ENCODE measurements around the gene FYN.
"Not testable (repeated sequence)": the region's sequence is repeated elsewhere in the genome, so short reads cannot be mapped to it uniquely, and the experiment has no call there.

The FYN gene

DNA sequence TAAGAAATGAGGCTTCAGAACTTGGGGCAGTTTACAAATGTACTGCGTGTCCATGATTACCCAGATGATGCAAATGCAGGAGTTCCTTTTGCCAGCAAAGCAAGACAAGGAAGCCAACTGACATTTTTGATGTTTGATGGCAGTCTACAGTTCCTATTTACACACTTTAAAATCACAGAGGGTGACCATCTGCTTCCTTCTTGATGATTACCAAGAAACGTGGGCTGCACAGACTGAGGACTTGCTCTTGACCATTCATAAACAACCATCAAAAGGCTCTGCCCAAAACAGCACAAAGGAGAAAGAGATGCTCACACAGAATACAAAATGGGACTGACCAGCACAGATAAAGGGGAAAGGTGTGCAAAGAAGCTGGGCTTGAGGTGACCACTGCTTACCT lies 187.7 kb downstream of the FYN start:
- ChIA-PET POLR2A (no interaction called here), CTCF (no interaction called here)
- no peak for DNase-seq (ENCODE audit: extremely low spot score)
- TF ChIP-seq ELF4 (IDR thresholded peaks at IDR 0.05) (no peak), FOXA1 (IDR thresholded peaks at IDR 0.05) (no peak), CTBP1 (IDR thresholded peaks at IDR 0.05; ENCODE audit: borderline replicate concordance) (no peak), L3MBTL2 (conservative IDR thresholded peaks at IDR 0.05) (no peak), HDGF (IDR thresholded peaks at IDR 0.05; ENCODE audit: borderline replicate concordance) (no peak), BHLHE40 (IDR thresholded peaks at IDR 0.05; ENCODE audit: borderline replicate concordance) (no peak), ARNT (IDR thresholded peaks at IDR 0.05) (no peak), SUZ12 (IDR thresholded peaks at IDR 0.05) (no peak), TARDBP (IDR thresholded peaks at IDR 0.05) (no peak), SP1 (IDR thresholded peaks at IDR 0.05) (no peak), FOXM1 (IDR thresholded peaks at IDR 0.05; ENCODE audit: borderline replicate concordance) (no peak), NFRKB (IDR thresholded peaks at IDR 0.05) (no peak)
- TF ChIP-seq, protein P1, sequence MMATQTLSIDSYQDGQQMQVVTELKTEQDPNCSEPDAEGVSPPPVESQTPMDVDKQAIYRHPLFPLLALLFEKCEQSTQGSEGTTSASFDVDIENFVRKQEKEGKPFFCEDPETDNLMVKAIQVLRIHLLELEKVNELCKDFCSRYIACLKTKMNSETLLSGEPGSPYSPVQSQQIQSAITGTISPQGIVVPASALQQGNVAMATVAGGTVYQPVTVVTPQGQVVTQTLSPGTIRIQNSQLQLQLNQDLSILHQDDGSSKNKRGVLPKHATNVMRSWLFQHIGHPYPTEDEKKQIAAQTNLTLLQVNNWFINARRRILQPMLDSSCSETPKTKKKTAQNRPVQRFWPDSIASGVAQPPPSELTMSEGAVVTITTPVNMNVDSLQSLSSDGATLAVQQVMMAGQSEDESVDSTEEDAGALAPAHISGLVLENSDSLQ (IDR thresholded peaks at IDR 0.05), result no peak

DNA sequence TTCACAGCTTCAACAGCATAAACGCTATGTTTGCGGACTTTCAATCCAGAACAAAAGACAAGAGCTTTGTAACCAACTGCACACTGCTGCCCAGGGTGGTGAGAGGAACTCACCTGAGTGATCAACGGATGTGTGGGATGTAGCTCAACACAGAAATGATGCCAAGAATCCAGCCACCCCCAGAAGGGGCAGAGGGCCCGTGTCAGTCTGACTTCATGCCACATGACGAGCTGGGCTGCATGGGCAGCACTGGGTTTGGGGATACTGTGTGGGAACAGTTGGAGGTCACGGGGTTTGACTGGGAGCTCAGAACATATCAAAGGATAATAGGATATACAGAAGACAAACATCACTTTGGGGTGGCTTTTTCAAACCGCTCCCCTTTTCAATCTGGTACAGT lies 188.2 kb downstream of the FYN start:
- no peak for TF ChIP-seq NFRKB (IDR thresholded peaks at IDR 0.05)
- no peak for TF ChIP-seq SP1 (IDR thresholded peaks at IDR 0.05)
- no peak for TF ChIP-seq BHLHE40 (IDR thresholded peaks at IDR 0.05; ENCODE audit: borderline replicate concordance)
- TF ChIP-seq TARDBP (IDR thresholded peaks at IDR 0.05), result no peak
- TF ChIP-seq ELF4 (IDR thresholded peaks at IDR 0.05), result no peak
- TF ChIP-seq CTBP1 (IDR thresholded peaks at IDR 0.05; ENCODE audit: borderline replicate concordance), result no peak
- no peak for TF ChIP-seq FOXM1 (IDR thresholded peaks at IDR 0.05; ENCODE audit: borderline replicate concordance)
- TF ChIP-seq LEF1 (IDR thresholded peaks at IDR 0.05; ENCODE audit: borderline replicate concordance), result no peak
- no peak for TF ChIP-seq FOXK2 (IDR thresholded peaks at IDR 0.05)
- TF ChIP-seq ZNF384 (IDR thresholded peaks at IDR 0.05), result no peak
- TF ChIP-seq, protein P1 (IDR thresholded peaks at IDR 0.05), result no peak
- TF ChIP-seq ARNT (IDR thresholded peaks at IDR 0.05), result no peak
- no peak for TF ChIP-seq SUZ12 (IDR thresholded peaks at IDR 0.05)
- TF ChIP-seq HDGF (IDR thresholded peaks at IDR 0.05; ENCODE audit: borderline replicate concordance), result no peak
- TF ChIP-seq L3MBTL2 (conservative IDR thresholded peaks at IDR 0.05), result no peak
- TF ChIP-seq FOXA1 (IDR thresholded peaks at IDR 0.05), result no peak
- ChIA-PET CTCF (no interaction called here), POLR2A (no interaction called here)
- no peak for DNase-seq (ENCODE audit: extremely low spot score)

DNA sequence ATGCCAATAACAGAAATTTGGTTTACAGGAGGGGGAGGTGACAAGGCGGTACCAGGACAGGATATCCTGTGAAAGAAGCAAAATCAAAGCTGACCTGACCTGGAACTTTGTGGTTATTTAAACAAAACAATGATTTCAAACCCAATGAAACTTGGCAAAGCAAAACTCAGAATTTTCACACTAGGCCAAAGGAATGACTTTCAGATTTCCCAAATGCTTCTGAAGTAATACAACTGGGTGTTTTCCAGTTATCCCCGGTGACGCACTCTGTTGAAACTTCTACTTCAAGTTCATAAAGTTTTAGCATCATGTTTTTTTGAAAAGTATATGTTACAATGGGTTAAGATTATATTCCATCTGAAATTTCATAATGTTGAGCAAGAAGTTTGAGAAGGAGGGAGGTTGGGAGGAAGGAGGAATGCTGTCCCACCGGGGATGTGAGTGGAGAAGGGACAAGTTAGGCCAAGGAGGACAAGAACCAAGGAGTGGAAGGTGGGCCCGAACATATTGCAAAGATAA lies 189.4 kb downstream of the FYN start:
- DNase-seq (ENCODE audit: extremely low spot score), result no peak
- TF ChIP-seq TARDBP (IDR thresholded peaks at IDR 0.05) (no peak), LEF1 (IDR thresholded peaks at IDR 0.05; ENCODE audit: borderline replicate concordance) (no peak), FOXA1 (IDR thresholded peaks at IDR 0.05) (no peak), L3MBTL2 (conservative IDR thresholded peaks at IDR 0.05) (no peak), FOXK2 (IDR thresholded peaks at IDR 0.05) (no peak), NFRKB (IDR thresholded peaks at IDR 0.05) (no peak), ZNF384 (IDR thresholded peaks at IDR 0.05) (no peak), ARNT (IDR thresholded peaks at IDR 0.05) (no peak), SUZ12 (IDR thresholded peaks at IDR 0.05) (no peak), CTBP1 (IDR thresholded peaks at IDR 0.05; ENCODE audit: borderline replicate concordance) (no peak), SP1 (IDR thresholded peaks at IDR 0.05) (no peak), HDGF (IDR thresholded peaks at IDR 0.05; ENCODE audit: borderline replicate concordance) (no peak), FOXM1 (IDR thresholded peaks at IDR 0.05; ENCODE audit: borderline replicate concordance) (no peak), BHLHE40 (IDR thresholded peaks at IDR 0.05; ENCODE audit: borderline replicate concordance) (no peak), ELF4 (IDR thresholded peaks at IDR 0.05) (no peak)
- TF ChIP-seq, protein P1 (IDR thresholded peaks at IDR 0.05), result no peak
- CTCF ChIA-PET, result no interaction called here
- POLR2A ChIA-PET, result no interaction called here

DNA sequence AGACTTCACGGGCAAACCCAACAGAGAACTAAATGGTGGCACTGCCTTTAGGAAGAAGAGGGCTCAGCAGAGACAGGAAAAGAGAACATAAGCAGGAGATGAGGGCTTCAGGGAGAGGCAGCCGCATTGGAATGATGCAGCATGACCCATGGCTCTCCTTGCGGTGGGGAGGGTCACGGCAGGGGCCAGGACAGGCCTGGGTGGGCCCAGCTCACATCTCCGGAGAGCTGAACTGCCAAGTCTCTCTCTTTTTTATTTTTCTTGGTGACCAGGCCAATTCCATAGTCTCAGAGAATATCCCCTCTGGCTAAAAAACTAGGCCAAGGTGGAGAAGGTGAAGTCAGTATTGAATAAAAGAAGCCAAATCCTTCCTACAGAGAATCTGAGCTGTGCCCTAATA lies 190.1 kb downstream of the FYN start:
- ChIA-PET POLR2A (no interaction called here), CTCF (no interaction called here)
- DNase-seq (ENCODE audit: extremely low spot score), result no peak
- no peak for TF ChIP-seq SUZ12 (IDR thresholded peaks at IDR 0.05)
- no peak for TF ChIP-seq ELF4 (IDR thresholded peaks at IDR 0.05)
- TF ChIP-seq ARNT (IDR thresholded peaks at IDR 0.05), result no peak
- TF ChIP-seq NFRKB (IDR thresholded peaks at IDR 0.05), result no peak
- no peak for TF ChIP-seq LEF1 (IDR thresholded peaks at IDR 0.05; ENCODE audit: borderline replicate concordance)
- TF ChIP-seq, protein P1 (IDR thresholded peaks at IDR 0.05), result no peak
- TF ChIP-seq SP1 (IDR thresholded peaks at IDR 0.05), result no peak
- no peak for TF ChIP-seq FOXM1 (IDR thresholded peaks at IDR 0.05; ENCODE audit: borderline replicate concordance)
- TF ChIP-seq FOXA1 (IDR thresholded peaks at IDR 0.05), result no peak
- TF ChIP-seq FOXK2 (IDR thresholded peaks at IDR 0.05), result no peak
- TF ChIP-seq L3MBTL2 (conservative IDR thresholded peaks at IDR 0.05), result no peak
- TF ChIP-seq TARDBP (IDR thresholded peaks at IDR 0.05), result no peak
- TF ChIP-seq HDGF (IDR thresholded peaks at IDR 0.05; ENCODE audit: borderline replicate concordance), result no peak
- TF ChIP-seq BHLHE40 (IDR thresholded peaks at IDR 0.05; ENCODE audit: borderline replicate concordance), result no peak
- TF ChIP-seq CTBP1 (IDR thresholded peaks at IDR 0.05; ENCODE audit: borderline replicate concordance), result no peak
- no peak for TF ChIP-seq ZNF384 (IDR thresholded peaks at IDR 0.05)

DNA sequence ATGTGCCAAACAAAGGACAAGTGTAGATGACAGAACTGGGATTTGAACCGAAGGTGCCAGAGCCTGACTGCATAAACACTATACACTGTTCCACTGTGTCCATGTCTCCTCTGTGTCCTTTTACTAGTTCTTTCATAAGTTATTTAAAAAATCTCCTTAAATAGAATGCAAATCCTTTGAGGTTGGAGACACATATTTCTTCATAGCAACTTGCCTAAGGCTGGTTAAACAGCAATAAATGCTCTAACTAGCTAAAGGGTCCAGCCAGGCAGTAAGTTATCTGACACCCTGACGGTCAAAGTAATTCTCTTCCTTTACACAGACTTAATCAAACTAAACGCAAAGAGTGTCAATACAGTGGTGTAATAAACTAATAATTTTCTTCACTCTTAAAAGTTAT lies 191.4 kb downstream of the FYN start:
- POLR2A ChIA-PET, result no interaction called here
- DNase-seq (ENCODE audit: extremely low spot score), result no peak
- TF ChIP-seq FOXA1 (IDR thresholded peaks at IDR 0.05), result no peak
- CTCF ChIA-PET, result interaction anchor here (0.6 kb wide), 1 partner anchor 10 kb away, joined by 3 read pairs; no protein-coding TSS in a partner anchor

- DNase-seq (ENCODE audit: extremely low spot score); POLR2A ChIA-PET: not testable (repeated sequence)
- CTCF ChIA-PET, result interaction anchor here (0.6 kb wide), 1 partner anchor 11 kb away, joined by 3 read pairs; no protein-coding TSS in a partner anchor
Measured at GRCh38 chr6:111680811-111681609, 192.2 kb downstream of the FYN start.
